SH-SY5Y (cell line): Measurements from ENCODE around the gene NIPSNAP3A.

Experiments used
- GATA2 ChIP-seq: IDR thresholded peaks from 2 replicates; pipeline ENCODE4 v1.6.1; 2011; ENCODE audit warnings: mild to moderate bottlenecking, low read depth, low read length
- GATA3 ChIP-seq: IDR thresholded peaks from 2 replicates; pipeline ENCODE4 v1.6.1; 2011; ENCODE audit warnings: low read depth, mild to moderate bottlenecking, low read length, moderate library complexity

- no peak for TF ChIP-seq GATA2
- TF ChIP-seq GATA3, result no peak
Observed at GRCh38 chr9:104780796-104781395, 33.4 kb downstream of the NIPSNAP3A start.
